ENCODE measurements around the gene PLEKHG7.

- TF ChIP-seq, protein P1, sequence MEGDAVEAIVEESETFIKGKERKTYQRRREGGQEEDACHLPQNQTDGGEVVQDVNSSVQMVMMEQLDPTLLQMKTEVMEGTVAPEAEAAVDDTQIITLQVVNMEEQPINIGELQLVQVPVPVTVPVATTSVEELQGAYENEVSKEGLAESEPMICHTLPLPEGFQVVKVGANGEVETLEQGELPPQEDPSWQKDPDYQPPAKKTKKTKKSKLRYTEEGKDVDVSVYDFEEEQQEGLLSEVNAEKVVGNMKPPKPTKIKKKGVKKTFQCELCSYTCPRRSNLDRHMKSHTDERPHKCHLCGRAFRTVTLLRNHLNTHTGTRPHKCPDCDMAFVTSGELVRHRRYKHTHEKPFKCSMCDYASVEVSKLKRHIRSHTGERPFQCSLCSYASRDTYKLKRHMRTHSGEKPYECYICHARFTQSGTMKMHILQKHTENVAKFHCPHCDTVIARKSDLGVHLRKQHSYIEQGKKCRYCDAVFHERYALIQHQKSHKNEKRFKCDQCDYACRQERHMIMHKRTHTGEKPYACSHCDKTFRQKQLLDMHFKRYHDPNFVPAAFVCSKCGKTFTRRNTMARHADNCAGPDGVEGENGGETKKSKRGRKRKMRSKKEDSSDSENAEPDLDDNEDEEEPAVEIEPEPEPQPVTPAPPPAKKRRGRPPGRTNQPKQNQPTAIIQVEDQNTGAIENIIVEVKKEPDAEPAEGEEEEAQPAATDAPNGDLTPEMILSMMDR (optimal IDR thresholded peaks at IDR 0.05 in 1 of 3, IDR thresholded peaks at IDR 0.05 in 1 of 3, conservative IDR thresholded peaks at IDR 0.05 in 1 of 3; ENCODE audit: extremely low read depth in 1 of 3, insufficient read depth in 2 of 3, low read length in 3 of 3): no peak
- no peak for TF ChIP-seq EZH2 (IDR thresholded peaks at IDR 0.05; ENCODE audit: low read length)
Observed at GRCh38 chr12:92690601-92691000, 12.2 kb upstream of the PLEKHG7 start.
